Stimulated activated CD4-positive, alpha-beta T cell treated with anti-CD3 and anti-CD28 coated beads, Interleukin-15, amount 100 ng/mL, for 48 hours (primary cell): ENCODE data around the gene GLUD1.
"Not testable (repeated sequence)": the region's sequence is repeated elsewhere in the genome, so short reads cannot be mapped to it uniquely, and the experiment has no call there.

ENCODE experiments used
- DNase-seq, 2 donors: peaks; one replicate each; pipeline ENCODE4 v3.0.0-alpha.2; 2020; ENCODE audit warnings: low read depth in 2 of 2

Gene GLUD1

DNA sequence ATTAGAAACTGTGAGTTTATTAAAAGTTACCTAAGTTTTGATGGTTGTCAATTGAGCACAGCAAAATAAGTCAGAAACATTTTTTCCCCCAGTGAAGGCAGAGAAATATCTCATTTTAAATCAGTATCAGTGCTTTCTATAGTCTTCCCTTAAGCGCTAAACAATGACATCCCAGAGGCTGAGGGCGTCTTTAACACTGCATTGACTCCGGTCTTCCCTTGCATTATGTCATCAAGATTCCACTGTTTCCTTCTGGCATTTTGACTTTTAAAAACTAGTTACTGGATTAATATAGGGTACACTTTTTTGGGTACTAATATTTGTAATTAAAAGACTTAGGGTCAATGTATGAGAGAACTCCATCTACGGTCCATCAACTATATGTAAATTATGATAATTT is 3.9 kb downstream of the GLUD1 start:
- no peak for DNase-seq

DNA sequence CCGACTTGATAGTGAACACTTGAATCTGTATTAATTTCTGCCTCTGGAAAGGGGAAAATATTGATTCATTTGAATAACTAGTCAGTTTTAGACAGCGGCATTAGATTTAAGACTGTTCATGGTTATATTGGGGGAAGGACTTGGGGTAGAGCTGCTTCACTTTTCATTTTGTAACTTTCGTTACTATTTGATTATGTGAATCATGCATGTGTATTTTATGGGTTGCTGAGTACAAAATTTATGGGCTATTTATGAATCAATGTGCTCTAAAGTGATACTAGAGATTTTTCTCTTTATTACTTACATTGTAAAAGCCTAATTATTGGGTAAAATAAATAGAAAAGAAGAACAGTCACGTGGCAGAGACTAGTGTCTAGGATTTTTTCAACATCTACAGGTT is 4.9 kb downstream of the GLUD1 start:
- DNase-seq, result no peak

DNA sequence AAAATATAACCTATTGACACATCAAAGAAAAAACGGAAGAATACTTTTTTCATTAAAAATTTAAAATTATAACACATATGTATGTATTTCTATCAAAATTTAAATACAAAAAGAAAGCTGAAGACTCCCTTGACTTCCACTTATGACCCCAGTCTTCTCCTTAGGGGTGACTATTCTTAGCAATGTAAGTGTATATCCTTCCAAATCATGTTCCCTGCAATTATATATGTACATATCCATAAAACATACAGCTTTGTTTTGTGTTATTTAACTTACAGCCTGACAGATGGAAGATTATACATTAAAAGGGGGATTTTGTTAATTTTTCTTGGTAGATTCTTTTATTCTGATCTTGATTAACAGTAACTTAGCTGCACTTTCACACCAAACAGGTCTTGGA is 9.1 kb downstream of the GLUD1 start:
- DNase-seq, result no peak

DNA sequence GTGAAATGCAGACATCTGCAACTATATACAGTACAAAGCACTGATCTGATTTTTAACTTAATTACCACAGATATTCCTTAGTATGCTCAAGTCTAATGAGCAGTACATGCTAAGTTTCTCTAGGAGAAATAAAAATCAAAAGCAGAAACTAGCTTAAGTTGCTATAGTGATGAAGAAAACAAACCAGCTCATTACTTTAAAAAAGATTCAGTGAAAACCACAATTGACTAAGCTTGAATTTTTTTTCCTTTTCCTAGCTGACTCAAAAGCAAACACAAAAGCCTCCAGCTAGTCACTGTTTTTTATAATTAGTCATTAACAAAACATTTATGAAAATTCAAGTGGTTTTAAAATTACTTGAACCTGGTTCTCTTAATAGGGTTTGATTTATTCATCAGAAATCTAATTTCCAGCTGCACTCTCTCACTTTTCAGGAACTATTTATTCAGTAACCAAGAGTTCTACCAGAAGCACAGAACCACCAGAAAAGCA is 10.3 kb downstream of the GLUD1 start:
- not testable (repeated sequence) for DNase-seq

DNA sequence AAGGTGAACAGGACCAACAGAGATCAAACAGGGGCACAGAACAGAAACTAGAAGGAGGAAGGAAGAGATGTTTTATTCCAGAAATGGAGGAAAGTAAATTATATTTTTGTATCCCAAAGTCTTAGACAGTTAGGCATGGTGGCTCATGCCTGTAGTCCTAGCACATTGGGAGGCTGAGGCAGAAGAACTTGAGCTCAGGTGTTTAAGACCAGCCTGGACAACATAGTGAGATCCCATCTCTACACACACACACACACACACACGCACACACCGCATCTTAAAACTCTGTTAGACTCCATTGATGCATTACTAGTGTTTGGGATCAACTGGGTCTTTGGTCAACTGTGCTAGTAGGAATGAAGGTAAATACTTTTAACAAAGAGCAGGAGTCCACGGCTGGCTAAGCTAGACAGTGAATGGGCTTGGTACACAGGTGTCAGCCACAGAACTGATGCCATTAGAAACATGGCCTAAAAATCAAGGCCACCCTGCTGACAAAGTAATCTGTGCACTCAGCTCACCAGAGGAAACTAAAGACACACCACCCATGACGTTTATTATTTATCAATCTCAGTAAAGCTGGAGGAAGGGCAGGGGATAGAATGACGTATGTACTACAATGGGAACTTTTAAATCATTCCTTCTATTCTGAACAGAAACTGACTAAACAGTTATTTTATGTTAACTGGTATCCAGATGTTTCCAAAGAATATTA is 10.9 kb downstream of the GLUD1 start:
- not testable (repeated sequence) for DNase-seq

DNA sequence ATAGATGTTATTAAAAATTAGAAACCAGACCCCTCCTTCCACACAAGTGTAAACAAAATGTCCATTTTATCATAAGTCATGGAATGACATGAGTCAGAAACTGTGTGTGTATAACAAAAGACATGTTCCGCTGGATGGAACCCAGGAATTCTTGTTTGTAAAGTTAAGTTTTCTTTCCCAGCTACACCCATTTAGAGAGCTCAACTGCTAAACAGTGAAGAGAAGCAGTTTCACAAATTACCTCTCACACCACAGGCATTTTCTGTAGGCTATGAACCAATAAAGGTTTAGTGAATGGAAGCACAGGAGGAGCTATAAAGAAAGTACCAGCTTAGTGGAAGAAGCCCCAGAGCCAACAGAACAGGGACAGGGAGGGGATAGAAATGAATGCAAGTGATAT is 12.4 kb downstream of the GLUD1 start:
- DNase-seq, result not testable (repeated sequence)

DNA sequence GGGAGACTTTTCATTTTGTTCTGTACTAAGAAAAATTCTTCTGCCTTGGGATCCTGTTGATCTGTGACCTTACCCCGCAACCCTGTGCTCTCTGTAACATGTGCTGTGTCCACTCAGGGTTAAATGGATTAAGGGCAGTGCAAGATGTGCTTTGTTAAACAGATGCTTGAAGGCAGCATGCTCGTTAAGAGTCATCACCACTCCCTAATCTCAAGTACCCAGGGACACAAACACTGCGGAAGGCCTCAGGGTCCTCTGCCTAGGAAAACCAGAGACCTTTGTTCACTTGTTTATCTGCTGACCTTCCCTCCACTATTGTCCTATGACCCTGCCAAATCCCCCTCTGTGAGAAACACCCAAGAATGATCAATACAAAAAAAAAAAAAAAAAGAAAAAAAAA is 13.1 kb downstream of the GLUD1 start:
- DNase-seq, result not testable (repeated sequence)

DNA sequence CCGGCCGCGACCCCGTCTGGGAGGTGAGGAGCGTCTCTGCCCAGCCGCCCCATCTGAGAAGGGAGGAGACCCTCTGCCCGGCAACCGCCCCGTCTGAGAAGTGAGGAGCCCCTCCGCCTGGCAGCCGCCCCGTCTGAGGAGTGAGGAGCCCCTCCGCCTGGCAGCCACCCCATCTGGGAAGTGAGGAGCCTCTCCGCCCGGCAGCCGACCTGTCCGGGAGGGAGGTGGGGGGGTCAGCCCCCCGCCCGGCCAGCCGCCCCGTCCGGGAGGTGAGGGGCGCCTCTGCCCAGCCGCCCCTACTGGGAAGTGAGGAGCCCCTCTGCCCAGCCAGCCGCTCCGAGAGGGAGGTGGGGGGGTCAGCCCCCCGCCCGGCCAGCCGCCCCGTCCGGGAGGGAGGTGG is 14.0 kb downstream of the GLUD1 start:
- DNase-seq, result not testable (repeated sequence)

DNA sequence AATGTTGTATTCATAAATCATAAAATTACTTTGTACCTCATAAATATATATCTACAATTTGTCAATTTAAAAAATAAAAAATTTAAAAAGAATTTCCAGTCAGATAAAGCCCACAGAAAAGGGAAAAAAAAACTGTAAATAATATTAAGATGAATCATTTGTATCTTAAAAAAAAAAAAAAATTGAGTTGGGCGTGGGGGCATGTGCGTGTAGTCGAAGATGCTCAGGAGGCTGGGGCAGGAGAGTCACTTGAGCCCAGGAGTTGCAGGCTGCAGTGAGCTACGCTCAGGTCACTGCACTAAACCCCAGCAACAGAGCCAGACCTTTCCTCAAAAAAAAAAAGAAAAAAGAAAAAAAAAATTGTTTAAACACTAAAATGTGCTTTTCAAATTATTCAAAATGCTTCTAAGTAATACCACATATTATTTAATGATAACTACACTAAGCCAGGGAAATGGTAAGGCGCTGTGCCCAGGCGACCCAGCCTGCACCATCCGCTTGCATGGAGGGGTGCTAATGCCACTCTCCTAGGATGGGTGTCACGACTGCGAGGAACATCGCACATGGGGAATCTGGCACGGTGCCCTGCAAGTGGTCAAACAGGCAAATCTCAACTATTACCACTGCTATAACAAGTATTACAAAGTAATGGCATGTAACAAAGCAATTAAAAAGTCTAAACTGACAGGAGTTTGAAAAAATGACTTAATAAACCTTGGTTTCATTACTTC is 15.4 kb downstream of the GLUD1 start:
- no peak for DNase-seq

DNA sequence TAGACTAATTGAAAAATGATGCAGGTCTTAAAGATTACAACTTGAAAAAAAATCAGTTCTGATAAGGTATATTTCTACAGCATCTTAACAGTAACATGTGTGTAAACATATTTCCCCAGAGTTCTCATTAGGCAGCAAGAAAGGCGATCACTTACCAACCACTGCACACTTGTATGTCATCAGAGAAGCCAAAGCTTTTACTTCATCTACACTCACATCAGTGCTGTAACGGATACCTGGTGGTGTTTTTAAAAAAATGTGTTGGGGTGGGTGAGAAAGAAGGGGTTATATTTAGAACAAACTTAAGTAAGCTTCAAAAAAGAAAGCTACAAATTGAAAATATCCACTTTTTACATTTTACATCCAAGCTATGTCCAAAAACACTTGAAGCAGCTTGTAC is 18.2 kb downstream of the GLUD1 start:
- not testable (repeated sequence) for DNase-seq

DNA sequence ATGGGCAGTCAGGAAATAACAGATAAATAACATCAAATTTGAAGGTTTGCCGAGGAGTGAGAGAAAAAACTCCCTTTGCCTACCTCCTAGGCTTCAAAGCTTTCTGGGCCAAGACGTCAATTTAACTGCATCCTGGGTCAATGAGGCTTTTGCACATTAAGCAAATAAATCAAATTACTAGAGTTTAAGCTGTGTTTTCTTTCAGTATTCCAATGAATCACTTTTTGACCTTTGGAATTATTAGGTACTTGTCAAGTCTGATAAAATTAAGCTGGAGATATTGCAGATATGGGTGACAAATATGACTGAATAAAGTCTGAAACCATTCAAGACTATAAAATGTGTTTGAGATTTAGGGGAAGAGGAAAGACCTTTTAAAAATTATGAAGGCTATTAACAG is 22.2 kb downstream of the GLUD1 start:
- no peak for DNase-seq

DNA sequence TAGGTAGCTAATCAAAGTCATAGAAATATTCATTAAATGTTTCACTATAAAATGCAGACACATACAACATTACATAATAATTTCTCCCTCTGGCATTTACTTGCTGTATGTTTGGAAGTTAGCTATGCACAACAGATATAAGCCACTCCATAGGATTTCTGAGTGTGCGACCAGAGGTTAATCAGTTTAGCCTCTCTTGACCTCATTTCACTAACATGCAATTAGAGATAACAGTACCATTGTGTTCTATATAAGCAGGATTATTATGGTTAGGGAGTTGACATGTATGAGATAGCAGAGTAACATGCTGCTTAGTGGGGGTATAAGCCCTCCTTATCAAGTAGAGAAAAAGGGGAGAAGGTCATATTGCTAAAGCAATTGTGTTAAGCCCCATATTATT is 26.4 kb downstream of the GLUD1 start:
- no peak for DNase-seq

DNA sequence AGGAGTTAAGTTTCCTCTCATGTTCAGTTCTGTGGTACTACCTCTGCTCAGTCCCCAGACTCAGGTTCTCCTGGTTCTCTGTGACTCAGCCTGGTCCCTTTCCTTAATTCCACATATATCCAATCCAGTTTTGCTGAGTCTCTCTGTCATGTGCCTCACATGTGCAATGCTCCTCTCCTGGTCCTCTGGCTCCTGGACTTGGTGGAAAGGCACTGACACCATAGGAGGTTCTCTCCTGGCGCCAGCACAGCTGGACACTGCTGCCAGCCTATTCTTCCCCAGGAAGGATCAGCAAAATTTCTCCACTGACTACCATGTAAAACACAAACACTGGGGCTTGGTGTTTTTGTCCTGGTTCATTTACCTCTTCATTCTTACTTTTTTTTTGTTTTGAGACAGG is 27.8 kb downstream of the GLUD1 start:
- no peak for DNase-seq

DNA sequence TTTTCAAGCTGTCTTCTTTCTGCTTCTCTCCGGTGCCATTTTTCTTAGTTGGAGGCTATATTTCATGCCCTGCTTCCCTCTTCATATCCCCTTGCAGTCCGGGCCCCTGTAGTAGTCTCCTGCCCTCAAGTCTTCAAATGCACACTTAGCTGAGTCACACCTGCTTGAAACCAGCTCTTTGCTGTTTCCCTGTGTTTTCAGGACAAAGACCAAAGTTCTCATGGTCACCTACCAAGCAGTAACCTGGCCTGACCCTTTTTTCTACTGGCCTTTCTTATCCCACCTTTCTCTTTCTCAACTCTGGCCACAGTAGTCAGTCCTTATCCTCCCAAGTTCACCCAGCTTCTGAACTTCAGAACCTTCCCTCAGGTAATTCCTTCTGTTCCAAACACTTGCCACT is 28.5 kb downstream of the GLUD1 start:
- DNase-seq, result no peak

DNA sequence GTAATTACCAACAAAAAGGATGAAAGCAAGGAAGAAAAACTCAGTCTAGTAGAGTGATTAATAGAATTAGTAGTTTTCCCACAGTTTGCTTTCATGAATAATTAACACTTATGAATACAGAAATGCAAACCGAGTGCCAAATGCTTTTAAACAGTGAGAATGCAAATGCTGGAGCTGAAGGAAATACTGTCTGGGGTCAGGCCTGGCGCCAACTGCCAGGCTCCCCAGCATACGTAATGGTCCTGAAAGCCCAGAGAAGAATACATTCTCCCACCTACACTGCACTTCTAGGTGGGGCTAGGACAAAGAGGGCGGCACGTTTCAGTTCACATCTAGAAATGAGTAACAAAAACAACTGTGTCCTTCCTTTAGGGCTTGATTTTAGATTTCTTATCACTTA is 30.0 kb downstream of the GLUD1 start:
- DNase-seq, result no peak

DNA sequence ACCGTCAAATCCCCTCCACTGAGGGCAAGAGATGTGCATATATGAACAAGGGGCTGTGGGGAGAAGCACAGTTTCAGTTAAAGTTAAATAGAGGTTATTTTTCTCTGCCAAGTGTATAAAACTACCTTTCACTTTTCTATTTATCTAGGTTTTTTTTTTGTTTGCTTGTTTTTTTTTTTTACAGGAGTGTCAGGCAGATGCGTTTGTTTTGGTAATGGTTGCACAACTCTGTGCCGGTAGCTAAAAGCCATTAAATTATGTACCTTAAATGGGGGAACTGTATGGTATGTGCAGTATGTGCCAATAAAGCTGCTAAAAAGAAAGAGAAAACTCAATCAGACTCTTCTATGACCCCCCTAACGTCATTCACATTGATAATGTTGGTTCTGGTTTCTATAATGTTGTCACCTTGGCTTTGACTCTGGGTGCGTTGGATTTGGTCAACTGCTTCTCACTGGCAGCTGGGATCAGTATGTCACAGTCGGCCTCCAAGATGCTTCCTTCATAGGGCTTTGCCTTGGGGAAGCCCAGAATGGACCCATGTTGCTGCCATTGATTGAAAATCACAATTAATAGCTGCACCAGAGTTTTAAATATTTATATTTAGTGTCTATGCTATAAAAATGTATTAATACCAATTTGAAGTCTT is 34.2 kb downstream of the GLUD1 start:
- no peak for DNase-seq

DNA sequence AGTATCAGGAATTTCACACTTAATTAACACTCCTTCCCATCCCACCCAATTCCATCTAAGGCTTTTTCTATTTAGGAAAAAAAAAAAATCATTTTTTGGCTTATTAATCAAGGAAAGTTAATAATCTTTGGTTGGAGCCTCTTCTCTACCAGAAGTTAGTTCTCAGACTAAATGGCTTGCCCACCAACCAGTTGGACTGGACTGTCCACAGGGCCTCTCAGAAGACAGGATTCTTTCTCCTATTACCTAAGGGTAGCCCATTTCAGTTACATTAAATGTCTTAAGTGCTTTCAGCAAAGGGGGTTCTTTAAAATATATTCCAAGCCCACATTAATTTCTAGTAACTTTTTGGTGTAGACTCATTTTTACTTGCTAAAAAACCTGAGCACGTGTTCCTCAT is 35.2 kb downstream of the GLUD1 start:
- no peak for DNase-seq

DNA sequence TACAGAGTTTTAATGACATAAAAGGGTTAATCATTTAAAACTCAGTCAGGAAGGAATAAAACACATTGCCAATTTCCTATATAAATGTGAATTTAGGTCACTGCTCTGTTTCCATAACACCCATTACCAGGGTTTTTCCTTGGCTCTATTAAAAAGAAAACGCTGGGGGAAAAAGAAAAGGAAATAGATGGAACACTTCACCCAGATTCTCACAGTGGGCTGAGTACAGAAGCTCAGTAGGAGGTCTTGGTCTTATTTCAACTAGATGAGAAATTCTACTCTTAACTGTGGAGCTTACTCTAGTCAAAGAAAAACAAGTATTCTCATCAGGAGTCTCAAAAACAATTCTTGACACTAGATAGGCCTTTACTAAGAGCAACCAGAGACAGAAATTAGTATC is 36.5 kb downstream of the GLUD1 start:
- DNase-seq, result no peak

DNA sequence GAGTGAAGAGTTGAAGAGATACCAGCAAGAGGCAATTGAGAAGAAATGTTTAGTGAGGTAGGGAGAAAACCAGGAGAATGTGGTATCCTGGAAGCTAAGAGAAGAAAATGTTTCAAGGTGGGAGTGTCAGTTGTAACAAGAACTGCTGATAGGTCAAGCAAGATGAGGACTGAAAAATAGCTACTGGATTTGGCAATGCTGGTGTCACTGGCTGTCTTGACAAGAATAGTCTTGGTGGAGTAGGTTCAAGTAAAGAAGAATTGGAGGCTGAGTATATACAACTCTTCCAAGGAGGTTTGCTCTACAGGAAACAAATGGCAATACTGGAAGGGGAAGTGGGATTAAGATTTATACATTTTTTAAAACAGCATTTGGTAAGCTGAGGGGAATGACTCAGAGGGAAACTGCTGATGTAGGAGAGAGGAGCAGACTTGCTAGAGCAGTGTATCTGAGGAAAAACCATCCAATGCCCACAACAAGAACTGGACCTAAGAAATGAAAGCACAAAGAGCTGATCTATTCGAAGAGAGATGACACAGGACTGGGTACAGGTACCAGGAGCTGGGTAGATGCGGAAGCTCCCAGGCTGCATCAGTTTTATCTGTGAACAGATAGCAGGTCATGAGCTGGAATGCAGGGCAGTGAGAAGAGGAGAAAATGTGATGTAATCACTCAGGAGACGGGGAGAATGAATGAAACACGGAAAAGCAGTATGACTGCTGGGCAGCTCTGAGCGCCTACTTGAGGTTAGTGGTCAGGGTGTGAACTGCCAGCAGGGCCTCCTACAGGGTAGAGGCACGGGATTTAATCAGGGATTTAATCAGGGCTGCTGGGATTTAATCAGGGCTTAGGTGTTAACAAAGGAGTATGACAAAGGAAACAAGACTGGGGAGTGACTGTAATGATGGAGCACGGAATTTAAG is 40.0 kb downstream of the GLUD1 start:
- no peak for DNase-seq

DNA sequence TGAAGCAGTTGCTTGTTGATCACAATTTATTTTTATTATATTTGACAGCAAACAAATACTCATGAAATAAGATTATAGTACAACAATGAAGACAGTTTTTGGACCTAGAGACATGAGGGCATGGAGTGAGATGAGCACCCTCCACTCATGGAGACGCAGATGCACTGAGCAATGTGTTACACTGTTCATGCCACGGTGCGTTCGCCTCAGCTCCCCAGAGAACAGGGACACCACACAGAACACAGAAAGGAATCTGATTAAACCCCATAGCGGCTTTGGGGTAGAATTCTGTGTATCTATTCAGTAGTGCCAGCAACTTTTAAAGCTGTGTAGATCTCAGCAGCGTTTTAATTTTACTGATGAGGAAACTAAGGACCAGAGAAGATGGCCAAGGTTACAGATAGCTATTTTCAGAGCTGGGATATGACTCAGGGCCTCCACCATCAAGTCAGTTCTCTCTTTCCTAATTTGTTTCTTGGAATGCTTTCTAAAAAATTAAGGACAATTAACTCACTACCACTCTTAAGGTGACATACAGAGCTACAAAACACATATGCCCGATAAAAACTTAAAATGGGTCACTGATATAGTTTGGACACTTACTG is 41.0 kb downstream of the GLUD1 start:
- no peak for DNase-seq

DNA sequence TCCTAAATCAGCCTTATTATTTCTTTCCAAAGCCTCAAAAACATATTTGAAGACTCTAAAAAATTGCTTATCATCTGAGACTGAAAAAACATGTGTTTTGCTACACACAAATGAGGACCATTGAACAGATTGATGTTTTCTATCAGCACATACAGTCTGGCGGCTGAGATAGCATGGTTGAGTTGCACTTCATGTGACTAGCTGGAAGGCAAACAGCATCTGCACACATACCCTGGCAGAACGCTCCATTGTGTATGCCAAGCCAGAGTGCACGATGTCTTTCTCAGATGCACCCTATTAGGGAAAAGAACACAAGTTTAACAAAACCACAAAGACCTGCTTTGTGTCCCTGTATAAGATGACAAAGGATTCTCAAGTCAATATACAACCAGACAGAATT is 41.5 kb downstream of the GLUD1 start:
- DNase-seq, result no peak
